HepG2 (cell line): ENCODE data around the gene GFRA1. TPM values are rescaled to one million over a fixed set of nuclear protein-coding genes. Genes with fewer than 3 reads are reported as not detected.

ENCODE experiments used
- ATAC-seq: fragments of 200-7000 bp; cut with Tn5 transposase; 3 replicates; pipeline ENCODE4 v1.9.1; 2020; ENCODE audit warnings: mild to moderate bottlenecking, moderate library complexity
- BruUV-seq: library from RNA; stranded (reverse); fragments of 400-500 nt; replicated peaks from 2 replicates; lab custom pipeline; 2021; lab: Mats Ljungman, UMichigan
- CTCF ChIA-PET: fragments of 300-600 bp; formaldehyde crosslinking; extraction: SDS; loops from one replicate; lab custom pipeline; 2021; ENCODE audit warnings: low total read pairs, inconsistent platforms, low intra/inter-chr PET ratio; lab: Yijun Ruan, JAX
- POLR2A ChIA-PET: fragments of 350-600 bp; sonication (Branson Sonifier 250); formaldehyde crosslinking; loops from one replicate; lab custom pipeline; 2020; ENCODE audit warnings: antibody characterized with exemption, inconsistent platforms; lab: Yijun Ruan, JAX
- DNase-seq: peaks from one replicate; pipeline ENCODE4 v3.0.0-alpha.2; 2015; ENCODE audit warnings: low spot score
- FAIRE-seq: peaks from 3 replicates; lab custom pipeline; 2011; peaks lifted over from hg19 to GRCh38; lab: Jason Lieb, UNC
- H2AFZ ChIP-seq: one replicate; pipeline ENCODE4 v1.6.1; 2011; ENCODE audit warnings: low read length, inconsistent platforms
- H3K27ac ChIP-seq: fragments of 300-600 bp; 3 replicates; pipeline ENCODE4 v1.8.0; 2011; ENCODE audit warnings: mixed run types, mild to moderate bottlenecking, mixed read lengths, low read length, inconsistent platforms; ENCODE audit not compliant: insufficient read depth; ENCODE audit errors: extremely low read length
- H3K27me3 ChIP-seq, 2 experiments: fragments of 200-600 bp in 1 of 2; 2 replicates in 1 of 2; 3 replicates in 1 of 2; pipeline versions ENCODE4 v1.6.0 to v1.8.0; 2011; ENCODE audit warnings: low read length in 2 of 2, mild to moderate bottlenecking in 2 of 2, moderate library complexity in 2 of 2, inconsistent platforms in 1 of 2; ENCODE audit not compliant: insufficient read depth in 2 of 2, control insufficient read depth in 1 of 2
- H3K36me3 ChIP-seq, 2 experiments: fragments of 200-600 bp in 1 of 2; replicated peaks in 1 of 2; 2 replicates in 1 of 2; 3 replicates in 1 of 2; pipeline versions ENCODE4 v1.5.1 to v1.8.0; 2011; ENCODE audit warnings: low read length in 2 of 2, inconsistent platforms in 1 of 2; ENCODE audit not compliant: insufficient read depth in 2 of 2, control insufficient read depth in 1 of 2
- H3K4me1 ChIP-seq: 2 replicates; pipeline ENCODE4 v1.5.1; 2012; ENCODE audit warnings: low read length, inconsistent platforms; ENCODE audit not compliant: insufficient read depth
- H3K4me2 ChIP-seq: 2 replicates; pipeline ENCODE4 v1.6.0; 2011; ENCODE audit warnings: low read depth, low read length, inconsistent platforms
- H3K4me3 ChIP-seq, 3 experiments: fragments of 200-600 bp in 1 of 3; sonication (generic), shearing (Covaris generic) in 1 of 3; replicated peaks in 1 of 3; 2 replicates each; pipeline ENCODE4 v1.5.1; 2011 to 2016; ENCODE audit warnings: low read length in 3 of 3, inconsistent platforms in 2 of 3, low read depth in 2 of 3, mild to moderate bottlenecking in 2 of 3, control low read depth in 1 of 3, mixed read lengths in 1 of 3; ENCODE audit not compliant: insufficient read depth in 1 of 3
- H3K79me2 ChIP-seq: one replicate; pipeline ENCODE4 v1.6.1; 2011; ENCODE audit warnings: low read length, inconsistent platforms; ENCODE audit not compliant: insufficient read depth
- H3K9ac ChIP-seq: 2 replicates; pipeline ENCODE4 v1.6.0; 2011; ENCODE audit warnings: mild to moderate bottlenecking, low read depth, low read length, inconsistent platforms; ENCODE audit not compliant: insufficient read depth
- H3K9me3 ChIP-seq: 2 replicates; pipeline ENCODE4 v1.5.1; 2012; ENCODE audit warnings: mild to moderate bottlenecking, low read length
- H4K20me1 ChIP-seq: 2 replicates; pipeline ENCODE4 v1.6.0; 2011; ENCODE audit warnings: inconsistent platforms, mild to moderate bottlenecking, low read length, moderate library complexity; ENCODE audit not compliant: insufficient read depth
- AGO2 ChIP-seq: fragments of 200-400 bp; formaldehyde crosslinking; optimal IDR thresholded peaks from 2 replicates; pipeline ENCODE3; 2017; ENCODE audit warnings: mild to moderate bottlenecking, low read depth, low read length, moderate library complexity
- E2F5 ChIP-seq: sonication (generic); formaldehyde crosslinking; conservative IDR thresholded peaks from 2 replicates; pipeline ENCODE4 v1.4.0; 2020; ENCODE audit warnings: missing genetic modification reagents
- FIP1L1 ChIP-seq: fragments of 200-400 bp; formaldehyde crosslinking; IDR thresholded peaks from 2 replicates; pipeline ENCODE4 v1.6.1; 2018; ENCODE audit warnings: low read depth, mild to moderate bottlenecking, low read length, moderate library complexity, borderline replicate concordance; ENCODE audit not compliant: insufficient read depth
- FOXK2 ChIP-seq: fragments of 450-650 bp; IDR thresholded peaks from 2 replicates; pipeline ENCODE4 v1.6.1; 2016
- MYNN ChIP-seq: sonication (generic); formaldehyde crosslinking; IDR thresholded peaks from 2 replicates; pipeline ENCODE4 v1.4.0; 2020; ENCODE audit warnings: mild to moderate bottlenecking, low read depth, missing genetic modification reagents
- SAFB2 ChIP-seq: sonication (generic); formaldehyde crosslinking; IDR thresholded peaks from 2 replicates; pipeline ENCODE4 v1.5.1; 2020; ENCODE audit warnings: missing genetic modification reagents, low read depth, mild to moderate bottlenecking, borderline replicate concordance
- ZMYM2 ChIP-seq: sonication (generic); formaldehyde crosslinking; IDR thresholded peaks from 2 replicates; pipeline ENCODE4 v1.8.0; 2022; ENCODE audit warnings: mild to moderate bottlenecking, missing genetic modification reagents
- ZNF615 ChIP-seq: sonication (generic); formaldehyde crosslinking; IDR thresholded peaks from 2 replicates; pipeline ENCODE4 v1.5.0; 2020; ENCODE audit warnings: mild to moderate bottlenecking, missing genetic modification reagents, borderline replicate concordance
- ZNF713 ChIP-seq: sonication (generic); formaldehyde crosslinking; IDR thresholded peaks from 2 replicates; pipeline ENCODE4 v1.4.0; 2020; ENCODE audit warnings: mild to moderate bottlenecking, missing genetic modification reagents
- WGBS: methylation state at CpG from one replicate; pipeline ENCODE4 v1.1.6; 2017; ENCODE audit warnings: low lambda C conversion rate; 5-methylcytosine and 5-hydroxymethylcytosine counted together
- in situ Hi-C: cut with HindIII; loops from 2 replicates; pipeline ENCODE4 v1.10.0; 2017; ENCODE audit warnings: low pct_unique_long_range_greater_than_20kb; ENCODE audit not compliant: extremely low pct_ligation_motif_present
- intact Hi-C: fragments of 100-400 bp; cut with micrococcal nuclease; formaldehyde crosslinking; loops from one replicate; pipeline ENCODE4 v1.10.0; 2022; ENCODE audit not compliant: unreplicated experiment
- polyA plus RNA-seq, 8 experiments: library from polyadenylated mRNA; depleted of rRNA in 3 of 8; stranded (reverse) in 7 of 8; unstranded in 1 of 8; fragments of >200 nt; fragmentation: Illumina TruSeq in 4 of 8; extraction: Trizol in 4 of 8; gene quantifications; 2 replicates each; pipeline versions ENCODE4 v1.2.1 to v1.2.3, GENCODE V29; 2011 to 2016; ENCODE audit warnings: low read depth in 4 of 8, missing spikeins in 1 of 8, mixed read lengths in 1 of 8; ENCODE audit not compliant: insufficient read depth in 1 of 8
- total RNA-seq, 5 experiments: library from RNA; depleted of rRNA; stranded (reverse); fragments of >200 nt; fragmentation: Illumina TruSeq; extraction: Trizol; gene quantifications; 2 replicates each; pipeline ENCODE4 v1.2.3, GENCODE V29; 2016; ENCODE audit warnings: low read depth in 1 of 5
- TF ChIP-seq, protein P1 (sequence below): IDR thresholded peaks from 2 replicates; pipeline ENCODE4 v1.6.1; 2018; ENCODE audit warnings: missing genetic modification reagents, mild to moderate bottlenecking, missing compliant biosample characterization
- TF ChIP-seq, protein P2 (sequence below): sonication (generic); formaldehyde crosslinking; IDR thresholded peaks from 2 replicates; pipeline ENCODE4 v1.8.1; 2023; ENCODE audit warnings: missing genetic modification reagents, inconsistent platforms, borderline replicate concordance
- TF ChIP-seq, protein P3 (sequence below): fragments of 450-650 bp; IDR thresholded peaks from 2 replicates; pipeline ENCODE4 v1.6.1; 2017
- TF ChIP-seq, protein P4 (sequence below): sonication (generic); formaldehyde crosslinking; IDR thresholded peaks from 2 replicates; pipeline ENCODE4 v1.5.1; 2020; ENCODE audit warnings: missing genetic modification reagents, mild to moderate bottlenecking, borderline replicate concordance
- TF ChIP-seq, protein P5 (sequence below): sonication (generic); formaldehyde crosslinking; IDR thresholded peaks from 2 replicates; pipeline ENCODE4 v1.4.0; 2020; ENCODE audit warnings: low read depth, missing genetic modification reagents

The GFRA1 gene
- total and polyA plus RNA-seq, 2 of the 13 experiments (the other 11 are each of a cell fraction or from before 2014, with no cell fraction given), result not detected

DNA sequence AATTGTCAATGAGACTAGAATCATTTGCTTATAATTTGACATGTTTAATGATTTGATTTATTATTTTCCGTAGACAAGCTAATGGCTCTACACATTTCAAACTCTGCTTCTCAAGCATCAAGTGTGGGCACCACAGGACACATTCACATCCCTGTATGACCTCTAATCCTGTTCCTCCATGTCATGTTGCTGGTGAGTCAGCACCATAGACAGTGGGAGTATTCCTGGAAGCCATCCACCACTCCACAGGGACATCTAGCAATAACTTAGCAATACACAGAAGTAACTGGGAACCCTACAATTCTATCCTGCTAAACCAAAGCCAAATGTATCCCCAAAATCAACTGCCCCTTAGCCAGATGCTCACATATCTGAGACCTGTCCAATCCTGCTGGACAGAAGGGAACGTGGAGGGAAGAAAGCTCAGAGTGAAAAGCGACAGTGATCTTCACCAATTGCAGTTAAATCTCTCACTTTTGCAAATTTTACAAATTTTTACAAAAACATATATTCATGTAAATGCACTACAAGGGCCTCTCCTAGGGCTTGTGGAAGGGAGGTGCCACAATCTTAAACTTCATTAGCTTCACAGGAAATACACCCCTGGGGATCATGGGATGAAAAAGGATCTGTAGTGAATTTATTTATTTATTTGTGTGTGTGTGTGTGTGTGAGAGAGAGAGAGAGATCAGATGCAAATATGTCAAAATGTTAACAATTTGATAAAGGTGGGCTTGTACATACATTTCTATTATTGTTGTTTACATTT lies 126.5 kb downstream of the GFRA1 start:
- Histone ChIP-seq H3K4me1 (no peaks in the 10 kb centered on the region), H2AFZ (no peak overlapping the region), H3K9me3 (no peaks in the 10 kb centered on the region), H3K4me2 (no peak overlapping the region), H4K20me1 (no peaks in the 10 kb centered on the region), H3K36me3 (no peaks in the 10 kb centered on the region), H3K27me3 (no peaks in the 10 kb centered on the region), H3K79me2 (no peaks in the 10 kb centered on the region), H3K9ac (no peak overlapping the region), H3K27ac (no peak overlapping the region), H3K4me3 (no peak overlapping the region)
- intact Hi-C loops (no loop called here), in situ Hi-C loops (no loop called here)
- DNase-seq (no peak), ATAC-seq (no peak), FAIRE-seq (no peak)
- no TSS peak for BruUV-seq
- WGBS, result 29% methylated on average over 3 of the region's 3 CpGs
- POLR2A ChIA-PET, result no interaction called here
- CTCF ChIA-PET, result no interaction called here
- TF ChIP-seq, protein P1, sequence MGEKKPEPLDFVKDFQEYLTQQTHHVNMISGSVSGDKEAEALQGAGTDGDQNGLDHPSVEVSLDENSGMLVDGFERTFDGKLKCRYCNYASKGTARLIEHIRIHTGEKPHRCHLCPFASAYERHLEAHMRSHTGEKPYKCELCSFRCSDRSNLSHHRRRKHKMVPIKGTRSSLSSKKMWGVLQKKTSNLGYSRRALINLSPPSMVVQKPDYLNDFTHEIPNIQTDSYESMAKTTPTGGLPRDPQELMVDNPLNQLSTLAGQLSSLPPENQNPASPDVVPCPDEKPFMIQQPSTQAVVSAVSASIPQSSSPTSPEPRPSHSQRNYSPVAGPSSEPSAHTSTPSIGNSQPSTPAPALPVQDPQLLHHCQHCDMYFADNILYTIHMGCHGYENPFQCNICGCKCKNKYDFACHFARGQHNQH, result no peak
- no peak for TF ChIP-seq FIP1L1
- TF ChIP-seq ZNF713, result no peak
- TF ChIP-seq, protein P2, sequence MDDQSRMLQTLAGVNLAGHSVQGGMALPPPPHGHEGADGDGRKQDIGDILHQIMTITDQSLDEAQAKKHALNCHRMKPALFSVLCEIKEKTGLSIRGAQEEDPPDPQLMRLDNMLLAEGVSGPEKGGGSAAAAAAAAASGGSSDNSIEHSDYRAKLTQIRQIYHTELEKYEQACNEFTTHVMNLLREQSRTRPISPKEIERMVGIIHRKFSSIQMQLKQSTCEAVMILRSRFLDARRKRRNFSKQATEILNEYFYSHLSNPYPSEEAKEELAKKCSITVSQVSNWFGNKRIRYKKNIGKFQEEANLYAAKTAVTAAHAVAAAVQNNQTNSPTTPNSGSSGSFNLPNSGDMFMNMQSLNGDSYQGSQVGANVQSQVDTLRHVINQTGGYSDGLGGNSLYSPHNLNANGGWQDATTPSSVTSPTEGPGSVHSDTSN (CRISPR knock-in tag), result no peak
- TF ChIP-seq, protein P3, sequence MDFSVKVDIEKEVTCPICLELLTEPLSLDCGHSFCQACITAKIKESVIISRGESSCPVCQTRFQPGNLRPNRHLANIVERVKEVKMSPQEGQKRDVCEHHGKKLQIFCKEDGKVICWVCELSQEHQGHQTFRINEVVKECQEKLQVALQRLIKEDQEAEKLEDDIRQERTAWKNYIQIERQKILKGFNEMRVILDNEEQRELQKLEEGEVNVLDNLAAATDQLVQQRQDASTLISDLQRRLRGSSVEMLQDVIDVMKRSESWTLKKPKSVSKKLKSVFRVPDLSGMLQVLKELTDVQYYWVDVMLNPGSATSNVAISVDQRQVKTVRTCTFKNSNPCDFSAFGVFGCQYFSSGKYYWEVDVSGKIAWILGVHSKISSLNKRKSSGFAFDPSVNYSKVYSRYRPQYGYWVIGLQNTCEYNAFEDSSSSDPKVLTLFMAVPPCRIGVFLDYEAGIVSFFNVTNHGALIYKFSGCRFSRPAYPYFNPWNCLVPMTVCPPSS, result no peak
- TF ChIP-seq, protein P4, sequence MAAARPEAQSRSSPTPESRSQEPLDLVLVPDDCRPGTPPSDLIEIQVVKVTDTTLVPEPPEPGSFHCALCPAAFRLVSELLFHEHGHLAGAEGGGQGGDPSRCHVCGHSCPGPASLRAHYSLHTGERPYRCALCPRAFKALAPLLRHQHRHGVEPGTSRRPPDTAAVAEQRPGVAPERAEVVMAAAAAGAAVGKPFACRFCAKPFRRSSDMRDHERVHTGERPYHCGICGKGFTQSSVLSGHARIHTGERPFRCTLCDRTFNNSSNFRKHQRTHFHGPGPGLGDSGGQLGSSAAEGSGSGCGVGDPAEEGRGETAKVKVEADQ (CRISPR knock-in tag), result no peak
- no peak for TF ChIP-seq FOXK2
- no peak for TF ChIP-seq SAFB2 (CRISPR knock-in tag)
- no peak for TF ChIP-seq E2F5 (CRISPR knock-in tag)
- TF ChIP-seq ZMYM2, result no peak
- no peak for TF ChIP-seq ZNF615
- TF ChIP-seq MYNN (CRISPR knock-in tag), result no peak
- no peak for TF ChIP-seq AGO2
- TF ChIP-seq, protein P5, sequence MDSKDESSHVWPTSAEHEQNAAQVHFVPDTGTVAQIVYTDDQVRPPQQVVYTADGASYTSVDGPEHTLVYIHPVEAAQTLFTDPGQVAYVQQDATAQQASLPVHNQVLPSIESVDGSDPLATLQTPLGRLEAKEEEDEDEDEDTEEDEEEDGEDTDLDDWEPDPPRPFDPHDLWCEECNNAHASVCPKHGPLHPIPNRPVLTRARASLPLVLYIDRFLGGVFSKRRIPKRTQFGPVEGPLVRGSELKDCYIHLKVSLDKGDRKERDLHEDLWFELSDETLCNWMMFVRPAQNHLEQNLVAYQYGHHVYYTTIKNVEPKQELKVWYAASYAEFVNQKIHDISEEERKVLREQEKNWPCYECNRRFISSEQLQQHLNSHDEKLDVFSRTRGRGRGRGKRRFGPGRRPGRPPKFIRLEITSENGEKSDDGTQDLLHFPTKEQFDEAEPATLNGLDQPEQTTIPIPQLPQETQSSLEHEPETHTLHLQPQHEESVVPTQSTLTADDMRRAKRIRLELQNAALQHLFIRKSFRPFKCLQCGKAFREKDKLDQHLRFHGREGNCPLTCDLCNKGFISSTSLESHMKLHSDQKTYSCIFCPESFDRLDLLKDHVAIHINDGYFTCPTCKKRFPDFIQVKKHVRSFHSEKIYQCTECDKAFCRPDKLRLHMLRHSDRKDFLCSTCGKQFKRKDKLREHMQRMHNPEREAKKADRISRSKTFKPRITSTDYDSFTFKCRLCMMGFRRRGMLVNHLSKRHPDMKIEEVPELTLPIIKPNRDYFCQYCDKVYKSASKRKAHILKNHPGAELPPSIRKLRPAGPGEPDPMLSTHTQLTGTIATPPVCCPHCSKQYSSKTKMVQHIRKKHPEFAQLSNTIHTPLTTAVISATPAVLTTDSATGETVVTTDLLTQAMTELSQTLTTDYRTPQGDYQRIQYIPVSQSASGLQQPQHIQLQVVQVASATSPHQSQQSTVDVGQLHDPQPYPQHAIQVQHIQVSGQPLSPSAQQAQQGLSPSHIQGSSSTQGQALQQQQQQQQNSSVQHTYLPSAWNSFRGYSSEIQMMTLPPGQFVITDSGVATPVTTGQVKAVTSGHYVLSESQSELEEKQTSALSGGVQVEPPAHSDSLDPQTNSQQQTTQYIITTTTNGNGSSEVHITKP (CRISPR knock-in tag), result no peak
